Kidney (tissue), 14 donors: ENCODE results near the gene VPS4A. TPM values are rescaled to one million over a fixed set of nuclear protein-coding genes. Genes with fewer than 3 reads are reported as not detected.

Experiments
- DNase-seq, 5 donors: peaks; one replicate each; pipeline ENCODE4 v3.0.0-alpha.2; 2013 to 2020
- FAIRE-seq: peaks from 2 replicates; lab custom pipeline; 2012; peaks lifted over from hg19 to GRCh38; lab: Jason Lieb, UNC
- H3K27ac ChIP-seq, 2 donors: one replicate each; pipeline ENCODE4 v1.7.0; 2013; ENCODE audit warnings: low read depth in 2 of 2, low read length in 2 of 2, inconsistent platforms in 1 of 2
- H3K27me3 ChIP-seq: one replicate; pipeline ENCODE4 v1.7.1; 2013; ENCODE audit warnings: low read length, inconsistent platforms; ENCODE audit not compliant: control insufficient read depth, insufficient read depth
- H3K36me3 ChIP-seq, 3 donors: one replicate each; pipeline versions ENCODE4 v1.7.0 to v1.7.1; 2013; ENCODE audit warnings: low read length in 3 of 3, control low read depth in 1 of 3, inconsistent platforms in 1 of 3; ENCODE audit not compliant: insufficient read depth in 3 of 3, control insufficient read depth in 2 of 3
- H3K4me1 ChIP-seq, 3 donors: one replicate each; pipeline versions ENCODE4 v1.7.0 to v1.7.1; 2013; ENCODE audit warnings: low read length in 3 of 3, inconsistent platforms in 1 of 3, low read depth in 1 of 3; ENCODE audit not compliant: control insufficient read depth in 2 of 3, insufficient read depth in 2 of 3
- H3K4me3 ChIP-seq, 3 donors: one replicate each; pipeline versions ENCODE4 v1.7.0 to v1.8.1; 2013; ENCODE audit warnings: low read length in 3 of 3, control low read depth in 1 of 3, inconsistent platforms in 1 of 3
- H3K9ac ChIP-seq, 3 donors: one replicate each; pipeline versions ENCODE4 v1.7.0 to v1.7.1; 2013; ENCODE audit warnings: low read length in 3 of 3, control low read depth in 1 of 3, inconsistent platforms in 1 of 3
- H3K9me3 ChIP-seq, 3 donors: one replicate each; pipeline versions ENCODE4 v1.7.0 to v1.7.1; 2013; ENCODE audit warnings: low read length in 3 of 3, control low read depth in 1 of 3, inconsistent platforms in 1 of 3; ENCODE audit not compliant: control insufficient read depth in 2 of 3, insufficient read depth in 1 of 3
- intact Hi-C: fragments of 100-400 bp; cut with DNase I; formaldehyde crosslinking; loops from one replicate; pipeline ENCODE4 v1.11.1; 2022
- polyA plus RNA-seq: library from polyadenylated mRNA; stranded (reverse); fragments of 350-450 nt; fragmentation: Illumina TruSeq; extraction: RNeasy Lipid Tissue Mini Kit (QIAGEN cat#74804); gene quantifications from one replicate; pipeline ENCODE4 v1.2.3, GENCODE V29; 2014; ENCODE audit warnings: low read depth, low replicate concordance; ENCODE audit not compliant: insufficient read depth
- total RNA-seq: library from RNA; stranded (reverse); fragmentation: NEBNext Ultra II Directional; extraction: Animal tissue kit (Norgen Biotek cat#: 25700); gene quantifications from one replicate; pipeline ENCODE4 v1.2.1, GENCODE V29; 2021
- TF ChIP-seq, protein P1 (sequence below): IDR thresholded peaks from 3 replicates; pipeline ENCODE4 v1.5.1; 2012; ENCODE audit warnings: mild to moderate bottlenecking, moderate library complexity, borderline replicate concordance; ENCODE audit not compliant: insufficient read depth; ENCODE audit errors: extremely low read depth
- donor health status: control.
- donor health status: control.
- donor health status: control.
- donor health status: control.
- donor health status: control.
- donor health status: DM: yes; HTN: yes; CAD: no.
- donor health status: Normal renal cell carcinoma (clear cell type).

VPS4A gene
- total and polyA plus RNA-seq, 2 donors from 2014 or later, result 38.6 to 62.1 TPM

DNA sequence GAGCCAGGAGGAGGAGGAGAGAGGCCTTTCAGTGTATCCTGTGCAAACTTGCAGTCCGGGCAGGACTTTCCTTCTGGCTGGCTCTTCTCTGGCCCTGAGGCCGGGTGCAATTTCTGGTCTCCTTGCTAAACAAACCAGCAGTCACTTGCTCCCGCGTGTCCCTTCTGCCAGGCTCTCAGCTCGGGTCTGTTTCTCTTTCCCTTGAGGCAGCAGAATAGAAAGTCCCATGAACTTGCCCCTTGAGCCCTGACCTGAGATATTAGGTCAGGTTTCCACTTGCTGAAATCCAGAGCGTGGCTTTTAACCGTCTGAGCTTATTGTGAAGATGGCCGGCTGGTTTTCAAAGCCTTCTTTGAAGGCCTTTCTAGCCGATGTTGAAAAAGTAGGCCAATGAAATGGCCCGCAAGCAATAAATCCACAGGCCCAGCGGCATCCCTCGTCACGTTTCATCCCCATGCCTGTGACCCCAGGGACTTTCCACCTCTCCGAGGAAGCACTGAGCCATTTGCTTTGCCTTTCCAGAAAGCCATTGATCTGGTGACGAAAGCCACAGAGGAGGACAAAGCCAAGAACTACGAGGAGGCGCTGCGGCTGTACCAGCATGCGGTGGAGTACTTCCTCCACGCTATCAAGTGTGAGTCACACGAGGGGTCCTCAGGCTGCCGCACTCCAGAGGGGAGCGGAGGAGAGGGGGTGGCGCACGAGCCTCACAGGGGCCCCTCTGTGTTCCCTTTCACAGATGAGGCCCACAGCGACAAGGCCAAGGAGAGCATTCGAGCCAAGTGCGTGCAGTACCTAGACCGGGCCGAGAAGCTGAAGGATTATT is 4.5 kb downstream of the VPS4A start:
- H3K36me3 ChIP-seq, result peaks cover 4 to 41% (median 33%) of the 10 kb centered on the region in 3 donors
- no peak for DNase-seq
- peaks cover 0 to 7% (median 2%) of the 10 kb centered on the region in 3 donors for H3K4me1 ChIP-seq
- FAIRE-seq, result no peak
- no peaks in the 10 kb centered on the region for H3K9me3 ChIP-seq
- H3K4me3 ChIP-seq, result no peak overlapping the region
- no peaks in the 10 kb centered on the region for H3K27me3 ChIP-seq
- H3K27ac ChIP-seq, result no peak overlapping the region
- no peak overlapping the region for H3K9ac ChIP-seq
- intact Hi-C loops, result no loop called here
- TF ChIP-seq, protein P1, sequence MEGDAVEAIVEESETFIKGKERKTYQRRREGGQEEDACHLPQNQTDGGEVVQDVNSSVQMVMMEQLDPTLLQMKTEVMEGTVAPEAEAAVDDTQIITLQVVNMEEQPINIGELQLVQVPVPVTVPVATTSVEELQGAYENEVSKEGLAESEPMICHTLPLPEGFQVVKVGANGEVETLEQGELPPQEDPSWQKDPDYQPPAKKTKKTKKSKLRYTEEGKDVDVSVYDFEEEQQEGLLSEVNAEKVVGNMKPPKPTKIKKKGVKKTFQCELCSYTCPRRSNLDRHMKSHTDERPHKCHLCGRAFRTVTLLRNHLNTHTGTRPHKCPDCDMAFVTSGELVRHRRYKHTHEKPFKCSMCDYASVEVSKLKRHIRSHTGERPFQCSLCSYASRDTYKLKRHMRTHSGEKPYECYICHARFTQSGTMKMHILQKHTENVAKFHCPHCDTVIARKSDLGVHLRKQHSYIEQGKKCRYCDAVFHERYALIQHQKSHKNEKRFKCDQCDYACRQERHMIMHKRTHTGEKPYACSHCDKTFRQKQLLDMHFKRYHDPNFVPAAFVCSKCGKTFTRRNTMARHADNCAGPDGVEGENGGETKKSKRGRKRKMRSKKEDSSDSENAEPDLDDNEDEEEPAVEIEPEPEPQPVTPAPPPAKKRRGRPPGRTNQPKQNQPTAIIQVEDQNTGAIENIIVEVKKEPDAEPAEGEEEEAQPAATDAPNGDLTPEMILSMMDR, result no peak

DNA sequence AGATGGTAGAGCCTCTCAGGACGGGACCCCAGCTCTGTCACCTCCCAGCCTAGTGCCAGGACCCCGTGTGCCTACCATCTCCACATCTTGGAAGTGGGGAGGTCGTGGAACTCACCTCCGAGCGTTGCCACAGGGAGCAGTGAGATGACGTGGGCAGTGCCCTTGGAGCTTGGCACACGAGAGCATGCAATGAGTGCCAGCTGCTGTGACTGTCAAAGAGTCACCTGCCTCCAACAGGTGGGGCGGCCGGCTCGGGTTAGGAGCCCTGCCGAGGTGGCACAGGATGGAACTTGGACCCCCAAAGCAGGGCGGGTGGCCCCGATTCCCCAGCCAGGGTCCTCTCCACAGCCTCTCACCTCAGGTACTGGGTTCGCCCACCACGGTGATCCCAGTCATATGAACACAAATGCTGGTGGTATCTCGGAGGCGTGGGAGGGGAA is 5.5 kb downstream of the VPS4A start:
- no peak for FAIRE-seq
- H3K9me3 ChIP-seq, result no peaks in the 10 kb centered on the region
- no peak for DNase-seq
- H3K4me1 ChIP-seq, result peaks cover 0 to 6% (median 2%) of the 10 kb centered on the region in 3 donors
- no peak overlapping the region for H3K4me3 ChIP-seq
- no peaks in the 10 kb centered on the region for H3K27me3 ChIP-seq
- TF ChIP-seq, protein P1, result no peak
- H3K27ac ChIP-seq, result no peak overlapping the region
- intact Hi-C loops, result no loop called here
- no peak overlapping the region for H3K9ac ChIP-seq
- H3K36me3 ChIP-seq, result peaks cover 4 to 50% (median 41%) of the 10 kb centered on the region in 3 donors

DNA sequence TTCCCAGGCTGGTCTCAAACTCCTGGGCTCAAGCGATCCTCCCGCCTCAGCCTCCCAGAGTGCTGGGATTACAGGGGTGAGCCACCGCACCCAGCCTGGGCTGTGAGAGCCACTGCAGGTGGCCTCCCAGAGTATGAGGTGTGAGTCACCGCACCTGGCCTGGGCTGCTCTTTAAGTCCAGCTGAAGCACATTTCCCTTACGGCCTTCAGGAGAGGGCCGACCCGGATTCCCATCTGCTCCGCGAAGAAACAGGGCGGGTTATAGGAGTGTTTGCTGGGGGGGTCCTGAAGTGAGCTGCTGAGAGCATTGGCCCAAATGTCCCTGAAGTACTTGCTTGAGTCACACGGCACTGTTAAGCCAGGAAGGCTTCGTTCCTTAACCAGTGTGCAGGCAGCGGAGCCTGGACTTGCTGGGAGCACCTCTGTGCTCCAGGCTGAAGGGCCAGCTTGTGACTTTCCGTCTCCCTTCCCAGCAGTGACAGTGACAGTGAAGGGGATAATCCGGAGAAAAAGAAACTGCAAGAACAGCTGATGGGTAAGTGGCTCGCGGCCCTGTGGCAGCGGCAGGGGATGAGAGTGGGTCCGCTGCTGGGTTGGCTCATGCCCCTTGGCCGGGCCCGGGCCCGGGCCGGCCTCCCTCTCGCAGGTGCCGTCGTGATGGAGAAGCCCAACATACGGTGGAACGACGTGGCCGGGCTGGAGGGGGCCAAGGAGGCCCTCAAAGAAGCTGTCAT is 7.2 kb downstream of the VPS4A start:
- DNase-seq (no peak), FAIRE-seq (no peak)
- Histone ChIP-seq H3K9me3 (no peaks in the 10 kb centered on the region), H3K4me1 (peaks cover 0 to 6% (median 3%) of the 10 kb centered on the region in 3 donors), H3K4me3 (no peak overlapping the region), H3K27ac (no peak overlapping the region), H3K27me3 (no peaks in the 10 kb centered on the region), H3K9ac (no peak overlapping the region), H3K36me3 (peaks cover 7 to 60% (median 50%) of the 10 kb centered on the region in 3 donors)
- intact Hi-C loops, result no loop called here
- TF ChIP-seq, protein P1, result no peak
